H9 (cell line): ENCODE results near the gene GABRE. TPM values are rescaled to one million over a fixed set of nuclear protein-coding genes. Genes with fewer than 3 reads are reported as not detected.

ENCODE experiments used
- DNase-seq: peaks from one replicate; pipeline ENCODE4 v3.0.0-alpha.2; 2017
- H2AFZ ChIP-seq: one replicate; pipeline ENCODE4 v1.6.1; 2013; ENCODE audit warnings: mild to moderate bottlenecking, low read length, control low read depth, moderate library complexity
- H2AK5ac ChIP-seq: 2 replicates; pipeline ENCODE4 v1.6.1; 2013; ENCODE audit warnings: low read length, control low read depth, mixed read lengths; ENCODE audit not compliant: insufficient read length
- H2BK120ac ChIP-seq: one replicate; pipeline ENCODE4 v1.6.1; 2013; ENCODE audit warnings: low read depth, mild to moderate bottlenecking, low read length, control low read depth, inconsistent platforms; ENCODE audit not compliant: poor library complexity, severe bottlenecking
- H2BK12ac ChIP-seq: 2 replicates; pipeline ENCODE4 v1.6.1; 2013; ENCODE audit warnings: low read length, control low read depth, mixed read lengths, low read depth; ENCODE audit not compliant: insufficient read length
- H2BK15ac ChIP-seq: 2 replicates; pipeline ENCODE4 v1.6.1; 2013; ENCODE audit warnings: low read depth, low read length, control low read depth
- H2BK20ac ChIP-seq: one replicate; pipeline ENCODE4 v1.6.1; 2013; ENCODE audit warnings: low read depth, mild to moderate bottlenecking, low read length, control low read depth, inconsistent platforms; ENCODE audit not compliant: poor library complexity, severe bottlenecking
- H2BK5ac ChIP-seq: 2 replicates; pipeline ENCODE4 v1.6.1; 2013; ENCODE audit warnings: low read length, control low read depth, mixed read lengths; ENCODE audit not compliant: insufficient read length
- H3K14ac ChIP-seq: 2 replicates; pipeline ENCODE4 v1.6.1; 2013; ENCODE audit warnings: low read length, control low read depth; ENCODE audit not compliant: insufficient read depth
- H3K18ac ChIP-seq: 2 replicates; pipeline ENCODE4 v1.6.1; 2013; ENCODE audit warnings: low read depth, mild to moderate bottlenecking, mixed read lengths, low read length, control low read depth; ENCODE audit not compliant: insufficient read length
- H3K23ac ChIP-seq: 2 replicates; pipeline ENCODE4 v1.6.1; 2013; ENCODE audit warnings: low read length, control low read depth, mixed read lengths, low read depth; ENCODE audit not compliant: insufficient read length
- H3K23me2 ChIP-seq: 2 replicates; pipeline ENCODE4 v1.6.1; 2013; ENCODE audit warnings: low read depth, mild to moderate bottlenecking, mixed read lengths, low read length, control low read depth; ENCODE audit not compliant: insufficient read length, poor library complexity, severe bottlenecking
- H3K27ac ChIP-seq: 2 replicates; pipeline ENCODE4 v1.5.1; 2013; ENCODE audit warnings: low read length, control low read depth, mixed read lengths, low read depth; ENCODE audit not compliant: insufficient read length
- H3K27me3 ChIP-seq: 2 replicates; pipeline ENCODE4 v1.6.1; 2013; ENCODE audit warnings: low read length, control low read depth, inconsistent platforms; ENCODE audit not compliant: insufficient read depth
- H3K4ac ChIP-seq: 2 replicates; pipeline ENCODE4 v1.6.1; 2013; ENCODE audit warnings: low read depth, mild to moderate bottlenecking, control low read depth, inconsistent platforms, low read length, moderate library complexity
- H3K4me1 ChIP-seq: 2 replicates; pipeline ENCODE4 v1.6.1; 2013; ENCODE audit warnings: low read length, control low read depth, inconsistent platforms; ENCODE audit not compliant: insufficient read depth
- H3K4me2 ChIP-seq: 2 replicates; pipeline ENCODE4 v1.6.1; 2013; ENCODE audit warnings: low read length, control low read depth, mixed read lengths; ENCODE audit not compliant: insufficient read length, insufficient read depth
- H3K56ac ChIP-seq: 2 replicates; pipeline ENCODE4 v1.6.1; 2013; ENCODE audit warnings: low read depth, mild to moderate bottlenecking, mixed read lengths, low read length, control low read depth; ENCODE audit not compliant: insufficient read length
- H3K79me1 ChIP-seq: 2 replicates; pipeline ENCODE4 v1.6.1; 2013; ENCODE audit warnings: low read depth, mild to moderate bottlenecking, moderate library complexity, low read length, control low read depth, inconsistent platforms; ENCODE audit not compliant: insufficient read depth, poor library complexity, severe bottlenecking
- H3K79me2 ChIP-seq: 2 replicates; pipeline ENCODE4 v1.6.1; 2013; ENCODE audit warnings: low read length, control low read depth, inconsistent platforms; ENCODE audit not compliant: insufficient read depth
- H3K9ac ChIP-seq: 2 replicates; pipeline ENCODE4 v1.6.1; 2013; ENCODE audit warnings: low read length, control low read depth, mixed read lengths; ENCODE audit not compliant: insufficient read length; ENCODE audit errors: extremely low read depth
- H3K9me3 ChIP-seq: one replicate; pipeline ENCODE4 v1.6.1; 2013; ENCODE audit warnings: low read depth, low read length, inconsistent platforms; ENCODE audit not compliant: control insufficient read depth
- H3T11ph ChIP-seq: one replicate; pipeline ENCODE4 v1.6.1; 2013; ENCODE audit warnings: mild to moderate bottlenecking, low read length, control low read depth, inconsistent platforms
- H4K20me1 ChIP-seq: one replicate; pipeline ENCODE4 v1.6.1; 2013; ENCODE audit not compliant: control insufficient read depth, insufficient read length, insufficient read depth
- H4K5ac ChIP-seq: 2 replicates; pipeline ENCODE4 v1.6.1; 2013; ENCODE audit warnings: low read depth, mild to moderate bottlenecking, mixed read lengths, low read length, control low read depth; ENCODE audit not compliant: insufficient read length
- H4K8ac ChIP-seq: replicated peaks from 2 replicates; pipeline ENCODE4 v1.6.1; 2013; ENCODE audit warnings: low read length, control low read depth, mixed read lengths, low read depth; ENCODE audit not compliant: insufficient read length
- H4K91ac ChIP-seq: 2 replicates; pipeline ENCODE4 v1.6.1; 2013; ENCODE audit warnings: low read depth, mild to moderate bottlenecking, moderate library complexity, mixed read lengths, low read length, control low read depth; ENCODE audit not compliant: insufficient read length
- H3K27ac Mint-ChIP-seq, 3 experiments: 2 replicates in 2 of 3; 3 replicates in 1 of 3; pipeline ENCODE4 v1.8.0; 2020 to 2021; ENCODE audit warnings: mixed read lengths in 3 of 3, mild to moderate bottlenecking in 1 of 3, moderate library complexity in 1 of 3
- H3K27me3 Mint-ChIP-seq: 2 replicates; pipeline ENCODE4 v1.8.0; 2021; ENCODE audit warnings: low read depth, mild to moderate bottlenecking, moderate library complexity, mixed read lengths
- H3K36me3 Mint-ChIP-seq, 3 experiments: 2 replicates in 2 of 3; 3 replicates in 1 of 3; pipeline ENCODE4 v1.8.0; 2020 to 2021; ENCODE audit warnings: low read depth in 3 of 3, mixed read lengths in 3 of 3; ENCODE audit not compliant: insufficient read depth in 1 of 3
- H3K4me1 Mint-ChIP-seq, 2 experiments: 2 replicates each; pipeline ENCODE4 v1.8.0; 2020; ENCODE audit warnings: mixed read lengths in 2 of 2
- H3K4me3 Mint-ChIP-seq, 2 experiments: 2 replicates in 1 of 2; 3 replicates in 1 of 2; pipeline ENCODE4 v1.8.0; 2020 to 2021; ENCODE audit warnings: mild to moderate bottlenecking in 2 of 2, mixed read lengths in 2 of 2, moderate library complexity in 1 of 2
- H3K9me3 Mint-ChIP-seq, 2 experiments: 2 replicates in 1 of 2; 3 replicates in 1 of 2; pipeline ENCODE4 v1.8.0; 2020; ENCODE audit warnings: mild to moderate bottlenecking in 2 of 2, mixed read lengths in 2 of 2, moderate library complexity in 1 of 2
- CTCF ChIP-seq: fragments of 200-600 bp; sonication (generic); conservative IDR thresholded peaks from 3 replicates; pipeline ENCODE4 v1.8.0; 2021; ENCODE audit warnings: antibody characterized with exemption, mild to moderate bottlenecking
- WGBS: extraction: QIAGEN DNeasy Blood & Tissue Kit; methylation state at CpG from one replicate; pipeline ENCODE4 v1.1.7; 2013; ENCODE audit warnings: missing lambda C conversion rate, low lambda C conversion rate, mixed read lengths; ENCODE audit not compliant: insufficient read length; ENCODE audit errors: extremely low coverage; 5-methylcytosine and 5-hydroxymethylcytosine counted together
- total RNA-seq: library from RNA; stranded (reverse); gene quantifications from 2 replicates; pipeline ENCODE4 v1.2.1, GENCODE V29; 2021

Gene GABRE
- total RNA-seq, 1 experiment from 2014 or later, result 1.8 TPM

GRCh38 chrX:151970027-151970426 lies 4.4 kb downstream of the GABRE start:
- Histone ChIP-seq H3K9ac (no peak overlapping the region), H2AFZ (no peak overlapping the region), H3T11ph (no peak overlapping the region), H2BK5ac (no peak overlapping the region), H3K18ac (no peak overlapping the region), H2BK20ac (no peak overlapping the region), H2AK5ac (no peak overlapping the region), H3K27ac (no peak overlapping the region), H3K4me1 (0 out of 2 replicates have a peak, but pooled peaks cover 2% of the 10 kb centered on the region), H3K23me2 (no peaks in the 10 kb centered on the region), H3K9me3 (peaks cover 43% of the 10 kb centered on the region), H2BK15ac (no peak overlapping the region), H2BK120ac (no peak overlapping the region), H4K8ac (no peak overlapping the region), H3K79me1 (no peaks in the 10 kb centered on the region), H3K4me2 (no peak overlapping the region), H2BK12ac (no peak overlapping the region), H4K20me1 (no peaks in the 10 kb centered on the region), H3K27me3 (peaks cover 7% of the 10 kb centered on the region; the same call in 1 of the 2 replicates), H3K14ac (no peak overlapping the region), H3K23ac (no peak overlapping the region), H3K4ac (no peak overlapping the region), H3K79me2 (0 out of 2 replicates have a peak, but pooled peaks cover 2% of the 10 kb centered on the region), H4K91ac (no peak overlapping the region), H3K56ac (no peak overlapping the region), H4K5ac (no peak overlapping the region)
- TF ChIP-seq CTCF, result no peak
- H3K36me3 Mint-ChIP-seq, result peaks cover 13 to 21% (median 15%) of the 10 kb centered on the region in 3 experiments
- peaks cover 30% of the 10 kb centered on the region for H3K27me3 Mint-ChIP-seq
- no CpG with 5 or more reads among the region's 7 CpGs for WGBS
- peaks cover 74 to 75% of the 10 kb centered on the region in 2 experiments for H3K9me3 Mint-ChIP-seq
- no peak overlapping the region for H3K27ac Mint-ChIP-seq
- H3K4me1 Mint-ChIP-seq, result peaks cover 9 to 17% of the 10 kb centered on the region in 2 experiments; a peak in 3 of 4 replicates
- no peak overlapping the region for H3K4me3 Mint-ChIP-seq
- no peak for DNase-seq
